K562 (cell line): Measurements from ENCODE around the gene CHST10. TPM values are rescaled to one million over a fixed set of nuclear protein-coding genes. Genes with fewer than 3 reads are reported as not detected.

Experiments used
- BRD9 ChIP-seq: fragments of 450-650 bp; IDR thresholded peaks from 2 replicates; pipeline ENCODE4 v1.6.1; 2018; ENCODE audit warnings: low read depth; ENCODE audit not compliant: partially characterized antibody
- BRF1 ChIP-seq: IDR thresholded peaks from 3 replicates; pipeline ENCODE4 v1.6.1; 2011; ENCODE audit warnings: borderline replicate concordance, mild to moderate bottlenecking; ENCODE audit not compliant: insufficient read length; ENCODE audit errors: extremely low read depth
- CHD1 ChIP-seq: fragments of 200-600 bp; sonication (generic); IDR thresholded peaks from one replicate; pipeline ENCODE4 v1.6.1; 2012; ENCODE audit warnings: mild to moderate bottlenecking, moderate library complexity, low read length, inconsistent platforms
- CSDE1 ChIP-seq, 2 experiments: fragments of 450-650 bp; IDR thresholded peaks; 2 replicates each; pipeline ENCODE4 v1.6.1; 2016; ENCODE audit warnings: mild to moderate bottlenecking in 1 of 2
- CTBP1 ChIP-seq: fragments of 450-650 bp; IDR thresholded peaks from 2 replicates; pipeline ENCODE4 v1.6.1; 2016; ENCODE audit warnings: borderline replicate concordance
- ESRRA ChIP-seq: fragments of 450-650 bp; IDR thresholded peaks from 2 replicates; pipeline ENCODE4 v1.6.1; 2014; ENCODE audit warnings: low read depth, mild to moderate bottlenecking, moderate library complexity, borderline replicate concordance
- ILK ChIP-seq: fragments of 450-650 bp; IDR thresholded peaks from 2 replicates; pipeline ENCODE4 v1.6.1; 2016; ENCODE audit warnings: missing genetic modification characterization, low read depth, mild to moderate bottlenecking, missing compliant biosample characterization, moderate library complexity, borderline replicate concordance
- IRF1 ChIP-seq: sonication (generic); formaldehyde crosslinking; IDR thresholded peaks from 2 replicates; pipeline ENCODE4 v1.8.0; 2022; ENCODE audit warnings: missing genetic modification reagents, mild to moderate bottlenecking, borderline replicate concordance
- KLF1 ChIP-seq: fragments of 450-650 bp; IDR thresholded peaks from 2 replicates; pipeline ENCODE4 v1.6.1; 2016; ENCODE audit warnings: missing genetic modification characterization, missing compliant biosample characterization
- L3MBTL2 ChIP-seq: fragments of 450-650 bp; IDR thresholded peaks from 2 replicates; pipeline ENCODE4 v1.6.1; 2016; ENCODE audit warnings: mild to moderate bottlenecking, moderate library complexity
- MEIS2 ChIP-seq: fragments of 450-650 bp; IDR thresholded peaks from 2 replicates; pipeline ENCODE4 v1.6.1; 2014; ENCODE audit warnings: mild to moderate bottlenecking; ENCODE audit not compliant: partially characterized antibody
- MLLT1 ChIP-seq, 2 experiments: fragments of 450-650 bp; IDR thresholded peaks; 2 replicates each; pipeline ENCODE4 v1.6.1; 2016
- MYNN ChIP-seq, 2 experiments: sonication (generic); formaldehyde crosslinking in 1 of 2; IDR thresholded peaks; 2 replicates each; pipeline versions ENCODE4 v1.5.0 to v1.6.1; 2016 to 2020; ENCODE audit warnings: antibody characterized with exemption in 1 of 2, missing genetic modification reagents in 1 of 2
- NUFIP1 ChIP-seq: fragments of 450-650 bp; IDR thresholded peaks from 2 replicates; pipeline ENCODE4 v1.6.1; 2018; ENCODE audit not compliant: partially characterized antibody
- PRDM10 ChIP-seq: fragments of 450-650 bp; IDR thresholded peaks from 2 replicates; pipeline ENCODE4 v1.6.1; 2018; ENCODE audit not compliant: partially characterized antibody
- RFX1 ChIP-seq: fragments of 450-650 bp; IDR thresholded peaks from 2 replicates; pipeline ENCODE4 v1.6.1; 2016; ENCODE audit warnings: mild to moderate bottlenecking, moderate library complexity
- SIRT6 ChIP-seq: IDR thresholded peaks from one replicate; pipeline ENCODE4 v1.6.1; 2012; ENCODE audit warnings: low read depth, mild to moderate bottlenecking, control low read depth, inconsistent platforms, low read length, moderate library complexity
- TAF1 ChIP-seq: IDR thresholded peaks from 2 replicates; pipeline ENCODE4 v1.6.1; 2011; ENCODE audit warnings: mild to moderate bottlenecking, low read length, moderate library complexity; ENCODE audit not compliant: insufficient read depth, control insufficient read depth, severe bottlenecking; ENCODE audit errors: extremely low read depth
- TCF7L2 ChIP-seq: fragments of 150-350 bp; IDR thresholded peaks from 2 replicates; pipeline ENCODE4 v1.6.1; 2016; ENCODE audit warnings: low read depth, mild to moderate bottlenecking, low read length, moderate library complexity
- XRCC4 ChIP-seq: IDR thresholded peaks from one replicate; pipeline ENCODE4 v1.6.1; 2011; ENCODE audit not compliant: insufficient read depth, insufficient read length; ENCODE audit errors: extremely low read depth
- YBX1 ChIP-seq: fragments of 450-650 bp; IDR thresholded peaks from 2 replicates; pipeline ENCODE4 v1.7.1; 2016; ENCODE audit warnings: mild to moderate bottlenecking
- ZNF263 ChIP-seq: sonication (generic); formaldehyde crosslinking; IDR thresholded peaks from 2 replicates; pipeline ENCODE4 v1.8.0; 2022; ENCODE audit warnings: mild to moderate bottlenecking, missing genetic modification reagents, borderline replicate concordance
- ZNF436 ChIP-seq: fragments of 250-450, 450-650 bp; sonication (Bioruptor Pico); formaldehyde crosslinking; IDR thresholded peaks from 2 replicates; pipeline ENCODE4 v1.7.0; 2020; ENCODE audit warnings: mild to moderate bottlenecking
- ZNF696 ChIP-seq: fragments of 250-450 bp; sonication (Bioruptor Pico); conservative IDR thresholded peaks from 2 replicates; pipeline ENCODE4 v1.4.0; 2020; ENCODE audit warnings: mild to moderate bottlenecking, moderate library complexity
- polyA plus RNA-seq, 8 experiments: library from polyadenylated mRNA; depleted of rRNA in 4 of 8; stranded (reverse) in 5 of 8; unstranded in 3 of 8; fragments of >200 nt; fragmentation: Nextera tagmentation in 2 of 8; fragmentation: Illumina TruSeq in 1 of 8; extraction: Ambion mirVana in 2 of 8; extraction: Trizol in 1 of 8; gene quantifications; 2 replicates each; pipeline versions ENCODE4 v1.2.1 to v1.2.3, GENCODE V29; 2011 to 2014; ENCODE audit warnings: inconsistent platforms in 1 of 8, missing spikeins in 1 of 8
- total RNA-seq, 7 experiments: library from RNA; depleted of rRNA in 6 of 7; stranded (reverse); fragments of >200 nt in 6 of 7; fragmentation: Illumina TruSeq in 2 of 7; extraction: Trizol in 2 of 7; gene quantifications; 2 replicates each; pipeline versions ENCODE4 v1.2.1 to v1.2.3, GENCODE V29; 2011 to 2021; ENCODE audit warnings: low replicate concordance in 1 of 7

Gene CHST10
- total and polyA plus RNA-seq, 9 of the 15 experiments (the other 6 are each of a cell fraction or from before 2014, with no cell fraction given) = 1.3 to 30.9 (median 19.3) TPM

GRCh38 chr2:100416935-100417710, at the start of gene CHST10 (continued):
- TF ChIP-seq CHD1 (no peak), CTBP1 (peak; percentile 88), MLLT1 (IDR thresholded peaks at IDR 0.05) (no peak), KLF1 (0 out of 2 replicates have a peak, but pooled peaks have one; percentile 30), PRDM10 (no peak), XRCC4 (no peak), L3MBTL2 (peak; percentile 77), IRF1 (CRISPR knock-in tag) (no peak), RFX1 (no peak), BRD9 (no peak), ZNF696 (no peak), YBX1 (no peak), BRF1 (no peak), MEIS2 (no peak), NUFIP1 (no peak), ILK (tag) (no peak), ZNF263 (CRISPR knock-in tag) (no peak), TAF1 (peak; percentile 31), TCF7L2 (no peak), CSDE1 (IDR thresholded peaks at IDR 0.05) (no peak), MYNN (IDR thresholded peaks at IDR 0.05) (no peak), MYNN (CRISPR knock-in tag; IDR thresholded peaks at IDR 0.05) (no peak), ESRRA (no peak), SIRT6 (no peak), ZNF436 (CRISPR knock-in tag) (no peak)
